Measurements from ENCODE around the gene GJA4. TPM values are rescaled to one million over a fixed set of nuclear protein-coding genes. Genes with fewer than 3 reads are reported as not detected.

GJA4 gene
- total RNA-seq, 1 experiment from 2014 or later: 1.4 TPM

DNA sequence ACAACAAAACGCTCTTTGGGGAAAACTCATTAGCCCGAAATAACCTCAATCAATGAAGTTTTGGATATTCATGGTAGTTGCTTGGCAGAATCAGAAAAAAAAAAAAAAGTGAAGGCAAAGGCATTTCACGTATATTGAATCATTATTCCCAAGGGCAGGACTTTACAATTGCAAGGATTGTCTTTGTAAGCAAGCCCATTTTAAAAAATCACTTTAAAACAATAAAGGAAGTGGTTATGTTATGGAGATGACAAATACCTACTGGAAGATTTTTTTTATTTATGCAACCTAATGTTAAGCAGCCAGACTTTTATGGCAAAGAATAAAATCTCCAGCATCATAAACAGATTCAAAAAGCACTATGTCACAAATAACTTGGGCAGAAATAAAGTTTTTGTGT lies 23.9 kb upstream of the GJA4 start:
- no peaks in the 10 kb centered on the region for H3K79me2 ChIP-seq (ENCODE audit: insufficient read depth, low read length)
- H3K23me2 ChIP-seq (ENCODE audit: insufficient read length, low read depth, low read length, poor library complexity, severe bottlenecking): no peaks in the 10 kb centered on the region
- DNase-seq: no peak
- H3K4ac ChIP-seq (ENCODE audit: low read depth, low read length): no peak overlapping the region
- peaks cover under 1 to 2% of the 10 kb centered on the region in 2 experiments; a peak in 2 of 4 replicates for H3K4me1 Mint-ChIP-seq
- no peak overlapping the region for H3K14ac ChIP-seq (ENCODE audit: insufficient read depth, low read length)
- no peak overlapping the region for H2AK5ac ChIP-seq (ENCODE audit: insufficient read length, low read length)
- H3K9me3 Mint-ChIP-seq: no peaks in the 10 kb centered on the region
- H3K27ac Mint-ChIP-seq: no peak overlapping the region
- no CpG with 5 or more reads among the region's 3 CpGs for WGBS (ENCODE audit: extremely low coverage, insufficient read length, low lambda C conversion rate)
- H3K23ac ChIP-seq (ENCODE audit: insufficient read length, low read depth, low read length): no peak overlapping the region
- H3K18ac ChIP-seq (ENCODE audit: insufficient read length, low read depth, low read length): no peak overlapping the region
- no peak overlapping the region for H2BK15ac ChIP-seq (ENCODE audit: low read depth, low read length)
- no peak overlapping the region for H3K56ac ChIP-seq (ENCODE audit: insufficient read length, low read depth, low read length)
- no peak overlapping the region for H2BK120ac ChIP-seq (ENCODE audit: low read depth, low read length, poor library complexity, severe bottlenecking)
- no peaks in the 10 kb centered on the region for H4K20me1 ChIP-seq (ENCODE audit: control insufficient read depth, insufficient read depth, insufficient read length)
- no peak overlapping the region for H2BK5ac ChIP-seq (ENCODE audit: insufficient read length, low read length)
- H3T11ph ChIP-seq (ENCODE audit: low read length): no peak overlapping the region
- H3K4me1 ChIP-seq (ENCODE audit: insufficient read depth, low read length): no peaks in the 10 kb centered on the region
- TF ChIP-seq, protein P1, sequence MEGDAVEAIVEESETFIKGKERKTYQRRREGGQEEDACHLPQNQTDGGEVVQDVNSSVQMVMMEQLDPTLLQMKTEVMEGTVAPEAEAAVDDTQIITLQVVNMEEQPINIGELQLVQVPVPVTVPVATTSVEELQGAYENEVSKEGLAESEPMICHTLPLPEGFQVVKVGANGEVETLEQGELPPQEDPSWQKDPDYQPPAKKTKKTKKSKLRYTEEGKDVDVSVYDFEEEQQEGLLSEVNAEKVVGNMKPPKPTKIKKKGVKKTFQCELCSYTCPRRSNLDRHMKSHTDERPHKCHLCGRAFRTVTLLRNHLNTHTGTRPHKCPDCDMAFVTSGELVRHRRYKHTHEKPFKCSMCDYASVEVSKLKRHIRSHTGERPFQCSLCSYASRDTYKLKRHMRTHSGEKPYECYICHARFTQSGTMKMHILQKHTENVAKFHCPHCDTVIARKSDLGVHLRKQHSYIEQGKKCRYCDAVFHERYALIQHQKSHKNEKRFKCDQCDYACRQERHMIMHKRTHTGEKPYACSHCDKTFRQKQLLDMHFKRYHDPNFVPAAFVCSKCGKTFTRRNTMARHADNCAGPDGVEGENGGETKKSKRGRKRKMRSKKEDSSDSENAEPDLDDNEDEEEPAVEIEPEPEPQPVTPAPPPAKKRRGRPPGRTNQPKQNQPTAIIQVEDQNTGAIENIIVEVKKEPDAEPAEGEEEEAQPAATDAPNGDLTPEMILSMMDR (conservative IDR thresholded peaks at IDR 0.05): no peak
- H4K91ac ChIP-seq (ENCODE audit: insufficient read length, low read depth, low read length): no peak overlapping the region
- no peak overlapping the region for H2BK20ac ChIP-seq (ENCODE audit: low read depth, low read length, poor library complexity, severe bottlenecking)
- H3K79me1 ChIP-seq (ENCODE audit: insufficient read depth, low read depth, low read length, poor library complexity, severe bottlenecking): no peaks in the 10 kb centered on the region
- no peak overlapping the region for H3K4me3 Mint-ChIP-seq
- H4K8ac ChIP-seq (replicated peaks; ENCODE audit: insufficient read length, low read depth, low read length): no peak overlapping the region
- no peaks in the 10 kb centered on the region for H3K36me3 Mint-ChIP-seq (ENCODE audit: insufficient read depth in 1 of 3, low read depth in 3 of 3)
- no peak overlapping the region for H3K27ac ChIP-seq (ENCODE audit: insufficient read length, low read depth, low read length)
- no peak overlapping the region for H4K5ac ChIP-seq (ENCODE audit: insufficient read length, low read depth, low read length)
- H3K9me3 ChIP-seq (ENCODE audit: control insufficient read depth, low read depth, low read length): no peaks in the 10 kb centered on the region
- H3K27me3 ChIP-seq (ENCODE audit: insufficient read depth, low read length): no peaks in the 10 kb centered on the region
- H3K4me2 ChIP-seq (ENCODE audit: insufficient read depth, insufficient read length, low read length): no peak overlapping the region
- H3K9ac ChIP-seq (ENCODE audit: extremely low read depth, insufficient read length, low read length): no peak overlapping the region
- no peaks in the 10 kb centered on the region; the same call in none of the 2 replicates for H3K27me3 Mint-ChIP-seq (ENCODE audit: low read depth)
- no peak overlapping the region for H2BK12ac ChIP-seq (ENCODE audit: insufficient read length, low read depth, low read length)
- H2AFZ ChIP-seq (ENCODE audit: low read length): no peak overlapping the region
